Hippocampal formation (tissue), 2 donors: Measurements from ENCODE around the gene GARNL3.

ENCODE experiments used
- DNase-seq, 2 donors: peaks; one replicate each; lab custom pipeline; 2025; lab: John Stamatoyannopoulos, UW

GARNL3 gene

DNA sequence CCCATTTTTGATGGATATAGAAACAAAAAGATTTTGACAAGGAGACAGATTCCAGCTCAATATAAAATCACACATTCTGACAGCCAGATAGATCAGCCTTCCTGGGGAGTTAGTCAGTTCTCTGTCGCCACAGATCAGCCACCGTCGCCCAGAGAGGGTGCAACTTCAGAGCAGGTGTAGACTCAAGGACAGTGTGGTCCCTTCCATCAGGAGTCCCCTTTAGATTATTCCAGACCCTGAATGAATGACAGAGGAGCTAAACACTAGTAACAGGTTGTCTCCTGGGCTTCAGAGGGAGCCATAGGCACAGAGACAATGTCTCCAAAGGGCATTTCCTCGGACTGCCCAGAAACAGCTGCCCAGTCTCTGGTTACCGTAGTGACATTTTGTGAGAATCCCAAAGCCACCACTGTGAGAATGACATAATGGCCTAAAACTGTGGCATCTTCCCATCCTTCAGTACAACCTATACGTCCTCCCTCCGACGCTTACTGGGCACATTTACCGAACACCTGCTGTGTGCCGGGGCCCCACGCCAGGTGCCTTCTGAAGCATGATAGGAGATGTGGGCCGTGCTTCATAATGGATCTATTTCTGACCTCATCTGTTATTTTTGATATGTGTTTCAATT is 85.0 kb downstream of the GARNL3 start:
- DNase-seq = no peak

GRCh38 chr9:127351182-127352166 is 86.9 kb downstream of the GARNL3 start:
- no peak for DNase-seq

DNA sequence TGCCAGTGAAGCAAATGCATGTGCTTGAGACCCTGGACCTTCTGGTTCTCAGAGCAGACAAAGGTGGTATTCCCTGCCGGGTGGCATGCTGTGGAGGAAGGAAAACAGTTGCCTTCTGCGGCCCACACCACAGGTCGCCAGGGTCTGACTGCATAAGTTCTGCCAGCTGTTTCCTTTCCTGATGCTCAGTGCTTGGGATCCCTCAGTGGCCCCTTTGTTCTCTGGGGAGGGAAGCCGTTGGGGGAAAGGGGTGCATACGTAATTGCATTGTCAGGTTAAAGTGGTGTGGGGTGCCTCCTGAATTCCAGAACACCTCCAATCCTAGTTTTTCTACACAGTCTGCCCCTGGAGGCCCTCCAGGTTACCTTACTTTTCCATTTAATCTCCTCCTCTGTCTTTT is 89.3 kb downstream of the GARNL3 start:
- DNase-seq = no peak

DNA sequence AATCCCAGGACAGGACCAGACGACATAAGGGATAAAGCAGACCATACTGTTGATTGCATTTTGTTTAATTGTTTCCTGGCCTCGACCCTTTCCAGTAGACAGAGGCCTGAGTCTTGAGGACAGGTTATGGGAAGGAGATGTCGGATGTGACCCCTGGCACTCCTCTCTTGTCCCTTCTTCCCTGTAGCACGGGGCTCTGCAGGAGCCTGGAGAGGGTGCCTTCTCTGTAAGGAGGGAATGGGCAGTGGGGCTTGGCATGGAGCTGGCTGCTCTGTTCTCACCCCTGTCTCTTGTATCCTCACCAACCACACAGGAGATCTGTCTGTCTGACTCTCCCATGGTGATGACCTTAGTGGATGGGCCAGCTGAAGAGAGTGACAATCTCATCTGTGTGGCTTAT is 92.3 kb downstream of the GARNL3 start:
- no peak for DNase-seq

- no peak for DNase-seq
Observed at GRCh38 chr9:127358023-127358535, 93.5 kb downstream of the GARNL3 start.

- no peak for DNase-seq
Observed at GRCh38 chr9:127358770-127359169, 94.2 kb downstream of the GARNL3 start.

GRCh38 chr9:127360250-127360649 is 95.7 kb downstream of the GARNL3 start:
- no peak for DNase-seq

DNA sequence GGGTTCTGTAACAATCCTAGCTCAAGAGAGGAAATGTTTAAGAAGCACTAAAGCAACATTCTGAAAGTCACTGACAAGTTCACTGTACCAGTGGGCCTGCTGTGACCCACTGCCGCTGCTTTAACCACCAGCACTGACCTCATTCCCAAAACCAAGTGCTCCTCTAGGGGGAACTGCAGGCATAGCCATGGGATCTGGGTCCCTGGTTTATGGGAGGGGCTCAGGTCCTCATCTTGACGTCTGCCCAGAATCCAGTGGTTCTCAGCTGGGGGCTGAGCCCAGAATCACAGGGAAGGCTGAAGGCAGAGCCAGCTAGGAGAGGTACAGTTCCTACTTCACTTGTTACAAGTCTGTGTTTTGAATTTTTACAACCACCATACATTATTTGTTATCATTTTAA is 96.3 kb downstream of the GARNL3 start:
- no peak for DNase-seq

DNA sequence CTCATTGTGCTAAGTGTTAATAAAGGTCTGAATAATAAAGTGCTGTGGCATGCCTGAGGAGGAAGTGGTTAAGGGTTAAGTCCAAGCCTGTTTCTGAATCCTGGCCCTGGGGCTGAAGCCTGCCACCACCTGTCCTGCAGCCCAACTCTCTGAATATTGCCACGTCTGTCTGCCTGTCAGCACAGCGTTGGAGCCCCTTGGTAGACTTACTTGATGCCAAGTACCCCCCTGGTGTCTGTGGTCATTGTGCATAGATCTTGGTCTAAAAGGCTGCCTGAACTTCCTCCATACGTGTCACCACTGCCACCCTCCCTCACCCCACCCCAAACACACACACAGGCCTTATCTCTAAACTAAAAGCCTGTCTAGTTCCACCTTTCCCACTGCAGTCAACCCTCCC is 97.0 kb downstream of the GARNL3 start:
- no peak for DNase-seq

- DNase-seq = no peak
Observed at GRCh38 chr9:127362829-127363228, 98.3 kb downstream of the GARNL3 start.

GRCh38 chr9:127365461-127365860 is 100.9 kb downstream of the GARNL3 start:
- DNase-seq = no peak

DNA sequence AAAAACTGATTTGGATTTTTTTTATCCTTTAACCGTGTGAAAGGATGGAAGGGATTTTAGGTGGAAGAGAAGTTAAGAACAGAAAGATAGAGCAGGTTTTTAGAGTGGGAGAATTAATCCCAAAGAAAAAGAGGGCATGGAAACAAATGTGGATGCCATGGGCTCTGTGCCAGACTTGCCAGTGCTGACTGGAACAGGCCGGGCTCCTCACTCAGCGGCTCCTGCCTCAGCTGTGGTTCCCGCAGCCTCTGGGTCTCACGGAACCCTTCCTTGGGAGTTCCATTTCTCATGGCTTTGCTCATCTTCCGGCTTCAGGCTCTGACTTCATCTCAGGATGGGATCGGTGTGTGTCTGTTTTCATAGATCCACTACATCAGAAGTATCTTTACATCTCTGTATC is 102.0 kb downstream of the GARNL3 start:
- peak in 1 of 2 donors; percentile 7 for DNase-seq

DNA sequence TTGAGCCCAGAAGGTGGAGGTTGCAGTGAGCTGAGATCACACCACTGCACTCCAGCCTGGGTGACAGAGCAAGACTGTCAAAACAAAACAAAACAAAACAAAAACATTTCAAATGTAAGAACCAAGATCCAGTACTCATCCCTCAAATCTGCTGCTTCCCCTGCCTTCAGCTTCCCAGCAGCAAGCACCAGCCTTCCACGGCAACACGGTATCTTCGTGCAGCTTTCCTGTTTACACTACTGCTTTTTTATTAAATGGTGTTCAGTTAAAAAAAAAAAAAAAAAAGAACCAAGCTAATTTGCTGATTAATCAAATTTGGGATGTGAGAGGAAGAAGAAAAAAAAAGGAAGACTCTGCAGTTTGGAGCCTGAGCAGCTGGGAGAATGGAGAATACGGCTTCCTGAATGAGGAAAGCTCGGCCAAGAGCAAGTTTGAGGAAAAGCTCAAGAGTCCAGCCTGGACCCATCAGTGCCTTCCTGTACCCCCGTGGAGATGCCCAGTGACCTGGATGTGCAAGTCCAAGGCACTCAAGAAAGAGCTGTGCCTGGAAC is 104.4 kb downstream of the GARNL3 start:
- no peak for DNase-seq

- no peak for DNase-seq
Observed at GRCh38 chr9:127369428-127369827, 104.9 kb downstream of the GARNL3 start.

DNA sequence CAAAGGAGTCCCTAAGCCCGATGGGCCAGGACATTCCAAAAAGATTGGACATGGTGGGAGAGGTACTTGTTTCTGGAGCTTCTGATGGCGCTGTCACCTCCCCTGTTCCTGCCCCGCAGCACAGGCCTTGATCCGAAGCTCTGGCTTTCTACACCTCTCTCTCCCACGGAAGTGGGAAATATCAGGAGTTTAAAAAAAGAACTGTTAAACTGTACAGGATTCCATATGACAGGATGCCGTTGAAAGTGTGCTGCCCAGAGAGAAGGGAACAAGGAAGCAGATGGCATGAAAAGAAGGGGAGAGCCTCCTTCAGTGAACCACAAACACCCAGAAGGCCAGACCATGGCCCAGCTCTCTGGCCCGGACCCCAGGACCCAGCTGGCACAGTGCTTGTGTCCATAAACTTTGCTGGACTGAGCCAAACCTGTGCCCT is 105.6 kb downstream of the GARNL3 start:
- no peak for DNase-seq

DNA sequence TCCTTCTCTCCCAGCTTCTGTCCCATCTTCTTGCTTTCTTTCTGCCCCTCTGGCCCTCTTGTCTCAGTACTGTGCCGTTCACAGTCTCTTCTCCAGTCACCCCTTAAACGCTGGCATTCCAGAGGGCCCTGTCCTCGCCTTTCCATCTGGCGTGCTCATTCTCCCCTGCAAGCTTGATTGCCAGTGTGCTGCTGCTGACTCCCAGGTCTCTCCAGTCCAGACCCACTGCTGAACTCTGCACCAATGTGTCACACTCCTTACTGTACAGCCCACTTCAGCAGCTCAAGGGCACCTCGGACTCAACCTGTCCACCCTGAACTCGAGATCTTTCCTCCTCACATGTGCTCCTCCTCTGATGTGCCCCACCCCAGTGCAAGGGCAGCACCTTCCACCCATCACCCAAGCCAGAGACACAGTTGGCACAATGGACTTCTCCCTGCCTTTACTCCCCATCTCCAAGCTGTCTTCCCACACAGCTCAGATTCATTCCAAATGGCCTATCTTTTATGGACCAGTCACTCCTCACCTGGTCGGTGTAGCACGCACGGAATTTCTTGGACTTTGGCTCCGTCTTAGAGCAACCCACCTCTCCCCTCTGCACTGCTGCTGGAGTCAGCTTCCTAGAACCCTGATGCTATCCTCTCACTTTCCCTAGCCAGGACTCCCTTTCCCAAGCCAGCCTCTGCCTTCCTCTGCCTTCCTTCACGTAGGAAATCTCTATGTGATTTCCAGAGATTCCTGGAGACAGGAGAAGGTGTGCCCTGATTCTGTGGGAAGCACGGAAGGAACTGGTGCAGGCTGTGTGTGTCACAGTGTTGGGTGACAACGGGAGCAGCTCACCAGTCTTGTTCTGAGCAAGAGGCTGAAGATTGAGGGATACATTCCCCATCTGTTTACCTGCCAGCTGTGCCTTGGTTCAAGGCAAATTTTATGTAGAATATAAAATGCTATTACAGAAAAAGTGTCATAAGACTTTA is 106.4 kb downstream of the GARNL3 start:
- DNase-seq = no peak

- DNase-seq = no peak
Observed at GRCh38 chr9:127380479-127380878, 115.9 kb downstream of the GARNL3 start.

- no peak for DNase-seq
Observed at GRCh38 chr9:127382541-127382940, 118.0 kb downstream of the GARNL3 start.

- no peak for DNase-seq
Observed at GRCh38 chr9:127384016-127384730, 119.6 kb downstream of the GARNL3 start.

GRCh38 chr9:127384901-127385300 is 120.3 kb downstream of the GARNL3 start:
- DNase-seq = no peak

DNA sequence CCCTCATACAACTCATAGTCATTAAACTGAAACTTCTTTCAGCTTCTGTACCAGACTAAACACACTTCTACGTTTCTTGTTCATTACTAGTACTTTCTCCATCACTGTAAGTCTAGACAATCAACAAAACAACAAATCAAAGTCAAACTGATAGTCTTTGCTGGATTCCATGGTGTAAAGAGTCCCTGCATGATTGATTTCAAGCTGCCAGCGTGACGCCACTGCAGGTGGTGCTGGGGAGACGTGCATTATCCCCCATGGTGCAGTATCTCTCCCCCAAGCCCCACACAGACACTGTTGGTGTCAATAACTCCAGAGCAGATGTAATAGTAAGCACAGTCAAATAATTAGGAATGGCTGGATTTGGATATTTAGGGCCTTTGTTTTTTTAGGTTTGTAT is 121.7 kb downstream of the GARNL3 start:
- DNase-seq = no peak
